GF-D8 (cell line): ENCODE measurements around the gene TOR1B.

ENCODE experiments used
- DNase-seq: peaks from one replicate; lab custom pipeline; 2025; lab: John Stamatoyannopoulos, UW

Gene TOR1B

GRCh38 chr9:129814432-129815223, 11.6 kb downstream of the TOR1B start:
- no peak for DNase-seq

GRCh38 chr9:129815278-129815677, 12.3 kb downstream of the TOR1B start:
- DNase-seq, result no peak

GRCh38 chr9:129816501-129817435, 13.8 kb downstream of the TOR1B start:
- DNase-seq, result peak; percentile 95

GRCh38 chr9:129822898-129823541, 20.0 kb downstream of the TOR1B start:
- DNase-seq, result peak; percentile 60

GRCh38 chr9:129823542-129823934, 20.6 kb downstream of the TOR1B start:
- no peak for DNase-seq

- DNase-seq, result peak; percentile 85
Observed at GRCh38 chr9:129823935-129824601, 21.1 kb downstream of the TOR1B start, which contains the start of gene TOR1A. TOR1A (minus strand) TSS chr9:129824136; CDS start chr9:129824085, 51 bp downstream.

GRCh38 chr9:129826344-129826743, 23.4 kb downstream of the TOR1B start:
- DNase-seq, result no peak

- DNase-seq, result no peak
Observed at GRCh38 chr9:129826759-129827158, 23.8 kb downstream of the TOR1B start.

GRCh38 chr9:129828051-129828450, 25.1 kb downstream of the TOR1B start:
- no peak for DNase-seq

- DNase-seq, result no peak
Observed at GRCh38 chr9:129828969-129829368, 26.0 kb downstream of the TOR1B start.

- DNase-seq, result no peak
Observed at GRCh38 chr9:129832982-129833381, 30.0 kb downstream of the TOR1B start.

- peak; percentile 18 for DNase-seq
Observed at GRCh38 chr9:129834489-129835127, 31.6 kb downstream of the TOR1B start.

GRCh38 chr9:129835128-129835859, 32.3 kb downstream of the TOR1B start, which contains the start of the genes C9orf78 and USP20:
C9orf78 (minus strand) TSS chr9:129835275; CDS start chr9:129835221, 54 bp downstream.
USP20 (plus strand) TSS chr9:129835458; CDS start chr9:129852556, 17,098 bp downstream.
- DNase-seq, result peak; percentile 84

GRCh38 chr9:129835860-129836223, 32.9 kb downstream of the TOR1B start:
- no peak for DNase-seq

GRCh38 chr9:129836311-129837007, 33.5 kb downstream of the TOR1B start:
- DNase-seq, result no peak

- DNase-seq, result no peak
Observed at GRCh38 chr9:129838707-129839259, 35.8 kb downstream of the TOR1B start.

- DNase-seq, result no peak
Observed at GRCh38 chr9:129839324-129840023, 36.5 kb downstream of the TOR1B start.

- no peak for DNase-seq
Observed at GRCh38 chr9:129840034-129840433, 37.0 kb downstream of the TOR1B start.

GRCh38 chr9:129841071-129841470, 38.1 kb downstream of the TOR1B start:
- no peak for DNase-seq
